A673 (cell line): ENCODE data around the gene HBA2. TPM values are rescaled to one million over a fixed set of nuclear protein-coding genes. Genes with fewer than 3 reads are reported as not detected.
"Not testable (repeated sequence)": the region's sequence is repeated elsewhere in the genome, so short reads cannot be mapped to it uniquely, and the experiment has no call there.

Experiments used
- BruUV-seq: library from RNA; stranded (reverse); fragments of 400-500 nt; replicated peaks from 2 replicates; lab custom pipeline; 2021; lab: Mats Ljungman, UMichigan
- CTCF ChIA-PET: fragments of 300-600 bp; sonication (Branson Sonifier 250); formaldehyde crosslinking; loops from one replicate; lab custom pipeline; 2022; ENCODE audit warnings: antibody characterized with exemption; lab: Charles Lee
- POLR2A ChIA-PET: fragments of 300-600 bp; sonication (Branson Sonifier 250); formaldehyde crosslinking; loops from one replicate; lab custom pipeline; 2022; ENCODE audit warnings: antibody characterized with exemption; ENCODE audit not compliant: low non-redundant PET; lab: Charles Lee
- DNase-seq: peaks from one replicate; pipeline ENCODE4 v3.0.0-alpha.2; 2015; ENCODE audit warnings: low spot score
- H3K27ac ChIP-seq: fragments of 200-600 bp; sonication (generic); 2 replicates; pipeline ENCODE4 v1.5.1; 2016; ENCODE audit warnings: mixed run types, low read depth, mild to moderate bottlenecking, mixed read lengths, antibody characterized with exemption, low read length; ENCODE audit not compliant: poor library complexity, severe bottlenecking
- H3K27me3 ChIP-seq: fragments of 200-600 bp; sonication (generic); replicated peaks from 2 replicates; pipeline ENCODE4 v1.6.1; 2017; ENCODE audit warnings: mixed run types, low read depth, mild to moderate bottlenecking, mixed read lengths, antibody characterized with exemption, low read length; ENCODE audit not compliant: insufficient read depth, poor library complexity
- H3K36me3 ChIP-seq: fragments of 200-600 bp; sonication (generic); 2 replicates; pipeline ENCODE4 v1.6.1; 2016; ENCODE audit warnings: mixed run types, mild to moderate bottlenecking, mixed read lengths, antibody characterized with exemption, low read length; ENCODE audit not compliant: insufficient read depth, poor library complexity, severe bottlenecking
- H3K4me1 ChIP-seq: fragments of 200-600 bp; sonication (generic); 2 replicates; pipeline ENCODE4 v1.6.1; 2017; ENCODE audit warnings: mixed run types, mild to moderate bottlenecking, mixed read lengths, antibody characterized with exemption, low read length; ENCODE audit not compliant: insufficient read depth, poor library complexity, severe bottlenecking
- H3K4me3 ChIP-seq: fragments of 200-600 bp; sonication (generic); 2 replicates; pipeline ENCODE4 v1.5.1; 2016; ENCODE audit warnings: low read depth, mixed run types, mild to moderate bottlenecking, mixed read lengths, low read length; ENCODE audit not compliant: poor library complexity, severe bottlenecking
- H3K9me3 ChIP-seq: fragments of 200-600 bp; sonication (generic); 2 replicates; pipeline ENCODE4 v1.6.1; 2016; ENCODE audit warnings: mixed run types, low read depth, mild to moderate bottlenecking, mixed read lengths, antibody characterized with exemption, low read length; ENCODE audit not compliant: poor library complexity, severe bottlenecking
- CTCF ChIP-seq: fragments of 300-800, 200-600 bp; sonication (generic); conservative IDR thresholded peaks from 2 replicates; pipeline ENCODE4 v1.5.1; 2017; ENCODE audit warnings: low read depth, mild to moderate bottlenecking, antibody characterized with exemption, low read length, moderate library complexity, mixed read lengths
- EZH2 ChIP-seq: fragments of 200-600 bp; sonication (generic); IDR thresholded peaks from 2 replicates; pipeline ENCODE4 v1.6.1; 2017; ENCODE audit warnings: borderline replicate concordance, low read depth, mild to moderate bottlenecking, mixed read lengths, antibody characterized with exemption, low read length; ENCODE audit not compliant: poor library complexity, severe bottlenecking
- intact Hi-C: fragments of 100-400 bp; cut with micrococcal nuclease; formaldehyde crosslinking; loops from one replicate; pipeline ENCODE4 v1.10.0; 2022; ENCODE audit not compliant: unreplicated experiment
- total RNA-seq: library from RNA; stranded (reverse); gene quantifications from 2 replicates; pipeline ENCODE4 v1.2.3, GENCODE V29; 2021

Gene HBA2
- total RNA-seq, 1 experiment from 2014 or later: 6.1 TPM

GRCh38 chr16:200388-200787, 27.7 kb downstream of the HBA2 start:
- TF ChIP-seq CTCF (no peak), EZH2 (no peak)
- peak; percentile 30 for DNase-seq
- intact Hi-C loops: no loop called here
- Histone ChIP-seq H3K27ac (no peak overlapping the region), H3K27me3 (no peaks in the 10 kb centered on the region), H3K36me3 (peaks cover 83% of the 10 kb centered on the region), H3K9me3 (no peaks in the 10 kb centered on the region), H3K4me1 (peaks cover 4% of the 10 kb centered on the region), H3K4me3 (no peak overlapping the region)
- ChIA-PET POLR2A (interaction anchor here (0.7 kb wide), 1 partner anchor 23 kb away, joined by 15 read pairs; no protein-coding TSS in a partner anchor), CTCF (interaction anchor here (0.7 kb wide), 1 partner anchor 327 kb away, joined by 4 read pairs; no protein-coding TSS in a partner anchor)
- no TSS peak for BruUV-seq

- H3K9me3 ChIP-seq: no peaks in the 10 kb centered on the region
- peaks cover 82% of the 10 kb centered on the region for H3K36me3 ChIP-seq
- intact Hi-C loops: no loop called here
- peaks cover 14% of the 10 kb centered on the region for H3K4me1 ChIP-seq
- H3K27me3 ChIP-seq: no peaks in the 10 kb centered on the region
- no peak for DNase-seq
- no TSS peak for BruUV-seq
- H3K27ac ChIP-seq: no peak overlapping the region
- POLR2A ChIA-PET: no interaction called here
- H3K4me3 ChIP-seq: no peak overlapping the region
- TF ChIP-seq EZH2 (no peak), CTCF (no peak)
- CTCF ChIA-PET: interaction anchor here (1.0 kb wide), 1 partner anchor 14 kb away, joined by 3 read pairs; no protein-coding TSS in a partner anchor
These were observed 30.6 kb downstream of the HBA2 start for GRCh38 chr16:203246-203645.

- POLR2A ChIA-PET: not testable (repeated sequence)
These were observed 31.4 kb downstream of the HBA2 start for GRCh38 chr16:204046-204445.

GRCh38 chr16:209359-209758, 36.7 kb downstream of the HBA2 start:
- intact Hi-C loops, DNase-seq, H3K27ac ChIP-seq, H3K27me3 ChIP-seq, BruUV-seq, H3K4me3 ChIP-seq, CTCF ChIA-PET, H3K9me3 ChIP-seq, POLR2A ChIA-PET: not testable (repeated sequence)
- Histone ChIP-seq H3K36me3 (peaks cover 85% of the 10 kb centered on the region), H3K4me1 (peaks cover 14% of the 10 kb centered on the region)

More at GRCh38 chr16:204046-204445, 31.4 kb downstream of the HBA2 start:
- intact Hi-C loops, H3K4me3 ChIP-seq, H3K27me3 ChIP-seq, H3K9me3 ChIP-seq, H3K27ac ChIP-seq, BruUV-seq, DNase-seq: not testable (repeated sequence)
- H3K4me1 ChIP-seq: peaks cover 14% of the 10 kb centered on the region
- CTCF ChIA-PET: interaction anchor here (0.6 to 1.0 kb wide), 2 partner anchors 15 to 23 kb away, joined by 3 read pairs; no protein-coding TSS in a partner anchor
- peaks cover 82% of the 10 kb centered on the region for H3K36me3 ChIP-seq

GRCh38 chr16:211631-212180, 39.0 kb downstream of the HBA2 start:
- POLR2A ChIA-PET, DNase-seq, CTCF ChIA-PET, H3K4me1 ChIP-seq, BruUV-seq, H3K9me3 ChIP-seq, H3K27ac ChIP-seq, intact Hi-C loops, H3K27me3 ChIP-seq, H3K4me3 ChIP-seq: not testable (repeated sequence)
- H3K36me3 ChIP-seq: peaks cover 83% of the 10 kb centered on the region
